Activated CD8-positive, alpha-beta T cell treated with anti-CD3 and anti-CD28 coated beads for 36 hours (primary cell): ENCODE data around the gene CREB1. TPM values are rescaled to one million over a fixed set of nuclear protein-coding genes. Genes with fewer than 3 reads are reported as not detected.

Experiments used
- ATAC-seq: fragments of 200-7000 bp; cut with Tn5 transposase; one replicate; pipeline ENCODE4 v1.10.0; 2021; ENCODE audit warnings: mild to moderate bottlenecking, moderate library complexity
- CTCF ChIA-PET: fragments of 350-600 bp; sonication (Branson Sonifier 250); formaldehyde crosslinking; loops from one replicate; lab custom pipeline; 2021; ENCODE audit warnings: antibody characterized with exemption; lab: Charles Lee
- POLR2A ChIA-PET: fragments of 350-600 bp; sonication (Branson Sonifier 250); formaldehyde crosslinking; loops from one replicate; lab custom pipeline; 2021; ENCODE audit warnings: antibody characterized with exemption; lab: Charles Lee
- DNase-seq: peaks from one replicate; pipeline ENCODE4 v3.0.0-alpha.2; 2020
- H3K27ac Mint-ChIP-seq: one replicate; pipeline ENCODE4 v1.8.0; 2021; ENCODE audit warnings: mild to moderate bottlenecking, mixed read lengths
- H3K27me3 Mint-ChIP-seq: one replicate; pipeline ENCODE4 v1.8.0; 2021; ENCODE audit warnings: mixed read lengths
- H3K36me3 Mint-ChIP-seq: one replicate; pipeline ENCODE4 v1.8.0; 2021; ENCODE audit warnings: low read depth, mixed read lengths
- H3K4me1 Mint-ChIP-seq: one replicate; pipeline ENCODE4 v1.8.0; 2021; ENCODE audit warnings: low read depth, mixed read lengths
- H3K4me3 Mint-ChIP-seq: one replicate; pipeline ENCODE4 v1.8.0; 2021; ENCODE audit warnings: mild to moderate bottlenecking, moderate library complexity, mixed read lengths
- H3K9me3 Mint-ChIP-seq: one replicate; pipeline ENCODE4 v1.8.0; 2021; ENCODE audit warnings: mixed read lengths
- CTCF ChIP-seq: fragments of 200-600 bp; IDR thresholded peaks from one replicate; pipeline ENCODE4 v1.8.0; 2022; ENCODE audit warnings: antibody characterized with exemption, mild to moderate bottlenecking
- intact Hi-C: fragments of 100-400 bp; cut with micrococcal nuclease; formaldehyde crosslinking; loops from one replicate; pipeline ENCODE4 v1.10.0; 2022
- total RNA-seq, 2 experiments: library from RNA; stranded (reverse); gene quantifications; one replicate each; pipeline ENCODE4 v1.2.3, GENCODE V29; 2021

Gene CREB1
- total RNA-seq, 2 experiments from 2014 or later: 92.8 to 95.8 TPM

GRCh38 chr2:207625014-207625907 is 95.5 kb downstream of the CREB1 start, which contains the start of gene METTL21A:
TSS of gene METTL21A (minus strand) at chr2:207625394. CDS start at chr2:207624375, 1,019 bp downstream.
- peaks cover 42% of the 10 kb centered on the region for H3K4me1 Mint-ChIP-seq
- H3K27me3 Mint-ChIP-seq: no peaks in the 10 kb centered on the region
- DNase-seq: peak; percentile 95
- peak within 1 kb of the TSS; percentile 96 for H3K4me3 Mint-ChIP-seq
- ChIA-PET POLR2A (interaction anchor here (0.6 to 4.4 kb wide), 15 partner anchors 8 to 374 kb away, joined by 3 to 45 read pairs (median 4); partner anchors contain the start of genes CCNYL1 and CREB1), CTCF (interaction anchor here (0.7 to 4.2 kb wide), 21 partner anchors 8 to 833 kb away, joined by 3 to 31 read pairs (median 4); partner anchors contain the start of genes CCNYL1, CREB1 and FZD5)
- no peak for TF ChIP-seq CTCF
- H3K36me3 Mint-ChIP-seq: peaks cover 39% of the 10 kb centered on the region
- H3K27ac Mint-ChIP-seq: peak within 1 kb of the TSS; percentile 97
- intact Hi-C loops: loop anchor here (2.0 to 10.0 kb wide), 5 partner anchors 64 to 640 kb away; partner anchors contain the start of genes CCNYL1, CREB1 and PIKFYVE
- no peaks in the 10 kb centered on the region for H3K9me3 Mint-ChIP-seq
- ATAC-seq: peak; percentile 85

GRCh38 chr2:207629553-207629952 is 99.8 kb downstream of the CREB1 start:
- Mint-ChIP-seq H3K27me3 (no peaks in the 10 kb centered on the region), H3K4me3 (no peak overlapping the region), H3K27ac (no peak overlapping the region), H3K36me3 (no peaks in the 10 kb centered on the region), H3K9me3 (no peaks in the 10 kb centered on the region), H3K4me1 (peaks cover 19% of the 10 kb centered on the region)
- intact Hi-C loops: loop anchor here (5.0 to 10.0 kb wide), 3 partner anchors 83 to 635 kb away; partner anchors contain the start of genes CCNYL1 and PIKFYVE
- TF ChIP-seq CTCF: no peak
- ATAC-seq (no peak), DNase-seq (no peak)
- ChIA-PET CTCF (interaction anchor here (0.8 kb wide), 1 partner anchor 411 kb away, joined by 3 read pairs; no protein-coding TSS in a partner anchor), POLR2A (interaction anchor here (1.0 kb wide), 1 partner anchor 96 kb away, joined by 3 read pairs; no protein-coding TSS in a partner anchor)

DNA sequence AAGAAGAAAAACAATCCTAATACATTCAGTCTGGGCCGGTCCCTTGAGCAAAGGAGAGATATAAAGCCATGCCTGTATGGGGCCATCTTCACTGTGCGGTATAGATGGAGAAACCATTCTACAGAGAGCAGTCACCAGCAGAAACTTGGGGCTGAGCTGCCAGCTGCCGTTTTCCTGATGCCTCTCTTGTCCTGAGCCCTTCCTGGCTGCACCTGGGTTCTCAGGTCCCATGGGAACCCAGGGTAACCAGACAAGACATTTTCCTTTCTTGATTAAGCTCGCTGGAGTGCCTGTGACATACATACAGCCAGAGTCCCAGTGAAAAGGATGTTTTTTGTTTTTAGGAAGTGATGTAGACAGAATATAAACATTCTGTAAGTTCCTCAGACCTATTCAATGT is 100.7 kb downstream of the CREB1 start:
- H3K27me3 Mint-ChIP-seq: no peaks in the 10 kb centered on the region
- H3K9me3 Mint-ChIP-seq: no peaks in the 10 kb centered on the region
- no peak overlapping the region for H3K4me3 Mint-ChIP-seq
- intact Hi-C loops: no loop called here
- ChIA-PET POLR2A (no interaction called here), CTCF (interaction anchor here (1.3 kb wide), 1 partner anchor 410 kb away, joined by 5 read pairs; no protein-coding TSS in a partner anchor)
- no peak for DNase-seq
- H3K27ac Mint-ChIP-seq: no peak overlapping the region
- H3K36me3 Mint-ChIP-seq: no peaks in the 10 kb centered on the region
- peaks cover 19% of the 10 kb centered on the region for H3K4me1 Mint-ChIP-seq
- no peak for TF ChIP-seq CTCF
- ATAC-seq: no peak

DNA sequence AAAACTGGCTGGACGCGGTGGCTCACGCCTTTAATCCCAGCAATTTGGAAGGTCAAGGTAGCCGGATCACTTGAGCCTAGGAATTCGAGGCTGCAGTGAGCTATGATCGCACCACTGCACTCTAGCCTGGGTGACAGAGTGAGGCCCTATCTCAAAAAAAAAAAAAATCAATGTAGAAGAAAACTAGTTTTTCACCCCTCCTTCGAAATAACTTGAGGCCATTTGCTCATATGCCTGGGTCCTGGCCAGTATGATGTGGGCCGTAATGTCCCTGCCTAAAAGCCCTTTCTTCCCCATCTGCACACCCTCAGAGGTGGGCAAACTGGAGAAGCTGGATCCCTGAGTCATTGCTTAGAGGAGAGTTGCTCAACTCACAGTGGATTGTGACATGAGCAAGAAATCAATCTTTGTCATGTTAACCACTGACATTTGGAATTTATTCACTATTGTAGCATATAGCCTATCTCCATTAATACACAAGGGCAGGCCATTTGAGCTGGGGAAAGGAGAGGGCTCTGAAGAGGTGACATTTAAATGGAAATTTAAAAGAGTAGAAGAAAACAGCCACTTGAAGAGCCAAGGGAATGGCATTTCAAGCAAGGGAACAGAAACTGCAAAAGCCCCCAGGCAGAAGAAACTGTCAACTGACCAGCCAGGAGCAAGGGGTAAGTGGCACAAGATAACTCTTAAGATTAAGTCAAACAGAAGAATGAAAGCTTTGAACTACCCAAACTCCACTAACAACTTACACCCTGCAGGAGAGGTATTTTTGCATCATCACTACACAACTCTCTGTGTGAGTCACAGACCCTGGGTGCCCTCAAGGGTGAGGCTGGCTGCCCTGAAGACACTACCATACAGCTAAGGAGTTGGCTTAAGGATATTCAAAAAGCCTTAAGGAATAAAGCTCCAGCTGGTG is 103.1 kb downstream of the CREB1 start:
- Mint-ChIP-seq H3K4me1 (peaks cover 10% of the 10 kb centered on the region), H3K27ac (no peak overlapping the region), H3K36me3 (no peaks in the 10 kb centered on the region), H3K27me3 (no peaks in the 10 kb centered on the region), H3K9me3 (no peaks in the 10 kb centered on the region), H3K4me3 (no peak overlapping the region)
- ChIA-PET POLR2A (interaction anchor here (1.0 to 1.1 kb wide), 2 partner anchors 8 to 30 kb away, joined by 3 read pairs; partner anchors contain the start of gene METTL21A), CTCF (interaction anchor here (0.9 to 2.2 kb wide), 7 partner anchors 8 to 407 kb away, joined by 3 to 9 read pairs (median 3); partner anchors contain the start of gene METTL21A)
- peak; percentile 37 for DNase-seq
- intact Hi-C loops: no loop called here
- TF ChIP-seq CTCF: no peak
- ATAC-seq: peak; percentile 92
